Tibial artery (tissue), 4 donors: ENCODE data around the gene C19orf47.

Source experiments
- DNase-seq, 2 donors: peaks; one replicate each; pipeline ENCODE4 v3.0.0-alpha.2; 2019
- H3K27ac ChIP-seq, 2 donors: fragments of 200-600 bp; sonication (generic) in 1 of 2; 1 replicate in 1 of 2; 2 replicates in 1 of 2; pipeline ENCODE4 v1.5.1; 2018 to 2019; ENCODE audit warnings: mild to moderate bottlenecking in 1 of 2
- H3K27me3 ChIP-seq, 2 donors: fragments of 200-600 bp; sonication (generic) in 1 of 2; one replicate each; pipeline versions ENCODE4 v1.5.1 to v1.6.0; 2016 to 2019
- H3K36me3 ChIP-seq, 3 donors: fragments of 200-600 bp; sonication (generic) in 2 of 3; one replicate each; pipeline ENCODE4 v1.5.1; 2016 to 2019; ENCODE audit warnings: mild to moderate bottlenecking in 2 of 3
- H3K4me1 ChIP-seq, 4 donors: fragments of 200-600 bp; sonication (generic) in 2 of 4; 1 replicate in 3 of 4; 2 replicates in 1 of 4; pipeline ENCODE4 v1.5.1; 2016 to 2019
- H3K4me3 ChIP-seq, 2 donors: fragments of 200-600 bp; sonication (generic) in 1 of 2; 1 replicate in 1 of 2; 2 replicates in 1 of 2; pipeline ENCODE4 v1.5.1; 2018 to 2019; ENCODE audit warnings: mild to moderate bottlenecking in 2 of 2
- H3K9me3 ChIP-seq, 3 donors: fragments of 200-600 bp; sonication (generic) in 1 of 3; one replicate each; pipeline ENCODE4 v1.5.1; 2016 to 2019
- CTCF ChIP-seq, 2 experiments: fragments of 200-600 bp in 1 of 2; fragments of 450-650 bp in 1 of 2; IDR thresholded peaks; one replicate each; pipeline ENCODE4 v1.5.1; 2017 to 2019; ENCODE audit warnings: antibody characterized with exemption in 2 of 2, mild to moderate bottlenecking in 1 of 2, moderate library complexity in 1 of 2
- intact Hi-C: fragments of 100-400 bp; cut with DNase I; formaldehyde crosslinking; loops from one replicate; pipeline ENCODE4 v1.15.0; 2023; ENCODE audit warnings: low total_unique reads

The C19orf47 gene

GRCh38 chr19:40272261-40272660, 75.9 kb downstream of the C19orf47 start:
- DNase-seq = no peak
- H3K27ac ChIP-seq = no peak overlapping the region
- no peaks in the 10 kb centered on the region for H3K9me3 ChIP-seq
- no peaks in the 10 kb centered on the region for H3K27me3 ChIP-seq
- peaks cover 0 to 31% (median 18%) of the 10 kb centered on the region in 4 donors for H3K4me1 ChIP-seq
- TF ChIP-seq CTCF (IDR thresholded peaks at IDR 0.05) = no peak
- intact Hi-C loops = no loop called here
- peaks cover 0 to 20% (median 5%) of the 10 kb centered on the region in 3 donors for H3K36me3 ChIP-seq
- no peak overlapping the region for H3K4me3 ChIP-seq

- no peak overlapping the region for H3K27ac ChIP-seq
- peaks cover 0 to 20% (median 5%) of the 10 kb centered on the region in 3 donors for H3K36me3 ChIP-seq
- intact Hi-C loops = no loop called here
- peaks cover 0 to 37% (median 17%) of the 10 kb centered on the region in 4 donors for H3K4me1 ChIP-seq
- TF ChIP-seq CTCF (IDR thresholded peaks at IDR 0.05) = no peak
- no peak for DNase-seq
- no peak overlapping the region for H3K4me3 ChIP-seq
- H3K27me3 ChIP-seq = no peaks in the 10 kb centered on the region
- no peaks in the 10 kb centered on the region for H3K9me3 ChIP-seq
Observed at GRCh38 chr19:40271706-40272105, 76.5 kb downstream of the C19orf47 start.

DNA sequence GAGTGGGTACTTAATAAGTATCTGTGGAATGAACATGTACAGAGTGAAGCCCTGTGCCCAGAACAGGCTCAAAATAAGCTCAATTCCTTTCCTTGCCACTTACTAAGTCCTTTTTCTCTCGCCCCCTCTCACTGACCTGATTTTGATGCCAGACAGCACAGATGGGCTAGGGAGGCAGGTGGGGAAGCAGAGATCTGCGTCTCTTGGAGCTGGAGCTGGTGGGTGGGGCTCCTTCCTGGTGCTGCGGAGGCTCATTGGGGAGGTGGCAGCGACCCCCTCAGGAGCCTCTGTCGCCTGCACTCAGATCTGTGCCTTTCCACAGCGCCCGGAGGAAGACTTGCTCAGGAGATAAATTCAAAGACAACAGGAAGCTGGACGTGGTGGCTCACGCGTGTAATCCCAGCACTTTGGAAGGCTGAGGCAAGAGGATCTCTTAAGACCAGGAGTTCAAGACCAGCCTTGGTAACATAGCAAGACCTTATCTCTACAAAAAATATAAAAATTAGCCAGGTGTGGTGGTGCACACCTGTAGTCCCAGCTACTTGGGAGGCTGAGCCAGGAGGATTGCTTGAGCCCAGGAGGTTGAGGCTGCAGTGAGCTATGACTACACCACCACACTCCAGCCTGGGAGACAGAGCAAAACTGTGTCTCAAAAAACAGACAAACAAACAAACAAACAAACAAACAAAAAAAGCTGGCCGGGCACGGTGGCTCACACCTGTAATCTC, 77.7 kb downstream of the C19orf47 start:
- Histone ChIP-seq H3K4me3 (no peak overlapping the region), H3K4me1 (peaks cover 0 to 48% (median 25%) of the 10 kb centered on the region in 4 donors), H3K36me3 (peaks cover 0 to 20% (median 5%) of the 10 kb centered on the region in 3 donors), H3K9me3 (no peaks in the 10 kb centered on the region), H3K27me3 (no peaks in the 10 kb centered on the region), H3K27ac (no peak overlapping the region)
- no peak for DNase-seq
- TF ChIP-seq CTCF (IDR thresholded peaks at IDR 0.05) = no peak
- intact Hi-C loops = no loop called here
